NCI-H524 treated with DMSO at 0.1 percent for 48 hours (cell line): Measurements from ENCODE around the gene IL1A.
A peak's percentile ranks its signal among the peaks of the same experiment; 100 is the strongest.

ENCODE experiments used
- DNase-seq: peaks from one replicate; lab custom pipeline; 2025; lab: John Stamatoyannopoulos, UW

The IL1A gene

GRCh38 chr2:112792419-112792818 lies 8.1 kb upstream of the IL1A start:
- DNase-seq, result no peak

GRCh38 chr2:112791693-112792230 lies 7.5 kb upstream of the IL1A start:
- DNase-seq, result no peak

GRCh38 chr2:112791019-112791418 lies 6.7 kb upstream of the IL1A start:
- no peak for DNase-seq

- DNase-seq, result no peak
Observed at GRCh38 chr2:112790305-112790704, 6.0 kb upstream of the IL1A start.

- no peak for DNase-seq
Observed at GRCh38 chr2:112789186-112789585, 4.9 kb upstream of the IL1A start.

- DNase-seq, result no peak
Observed at GRCh38 chr2:112788653-112789052, 4.4 kb upstream of the IL1A start.

- DNase-seq, result no peak
Observed at GRCh38 chr2:112787729-112788393, 3.6 kb upstream of the IL1A start.

GRCh38 chr2:112787294-112787693 lies 3.0 kb upstream of the IL1A start:
- DNase-seq, result no peak

- DNase-seq, result no peak
Observed at GRCh38 chr2:112783187-112783714, 1.0 kb downstream of the IL1A start.

- no peak for DNase-seq
Observed at GRCh38 chr2:112782234-112782799, 2.0 kb downstream of the IL1A start.

- DNase-seq, result no peak
Observed at GRCh38 chr2:112779598-112779997, 4.7 kb downstream of the IL1A start.

GRCh38 chr2:112777036-112777435 lies 7.3 kb downstream of the IL1A start:
- no peak for DNase-seq

- DNase-seq, result no peak
Observed at GRCh38 chr2:112776113-112776512, 8.2 kb downstream of the IL1A start.

GRCh38 chr2:112774536-112775285 lies 9.6 kb downstream of the IL1A start:
- DNase-seq, result no peak

- no peak for DNase-seq
Observed at GRCh38 chr2:112773556-112773955, 10.7 kb downstream of the IL1A start.

- no peak for DNase-seq
Observed at GRCh38 chr2:112772911-112773475, 11.3 kb downstream of the IL1A start.

- DNase-seq, result no peak
Observed at GRCh38 chr2:112772322-112772721, 12.0 kb downstream of the IL1A start.

- DNase-seq, result no peak
Observed at GRCh38 chr2:112768432-112768831, 15.9 kb downstream of the IL1A start.

GRCh38 chr2:112767693-112768330 lies 16.5 kb downstream of the IL1A start:
- no peak for DNase-seq

- no peak for DNase-seq
Observed at GRCh38 chr2:112765251-112765650, 19.0 kb downstream of the IL1A start.

GRCh38 chr2:112764071-112765044 lies 19.9 kb downstream of the IL1A start, which contains the start of gene CKAP2L:
TSS of gene CKAP2L (minus strand) at chr2:112764609. CDS start at chr2:112764598, 11 bp downstream.
- peak; percentile 88 for DNase-seq
